ENCODE measurements around the gene ASXL3.

GRCh38 chr18:33677891-33678290 lies 99.9 kb downstream of the ASXL3 start:
- no peak for TF ChIP-seq TAF1 (IDR thresholded peaks at IDR 0.05; ENCODE audit: low read depth, low read length)
- TF ChIP-seq POLR2A (IDR thresholded peaks at IDR 0.05; ENCODE audit: low read depth, low read length): no peak
- TF ChIP-seq POLR2AphosphoS5 (IDR thresholded peaks at IDR 0.05; ENCODE audit: low read depth, low read length): no peak
- TF ChIP-seq SPI1 (IDR thresholded peaks at IDR 0.05; ENCODE audit: low read depth, low read length): no peak

All from GM12891 (cell line).